NCI-H128 (cell line): Measurements from ENCODE around the gene ARG2.
A peak's percentile ranks its signal among the peaks of the same experiment; 100 is the strongest.
"Not testable (repeated sequence)": the region's sequence is repeated elsewhere in the genome, so short reads cannot be mapped to it uniquely, and the experiment has no call there.

ENCODE experiments used
- DNase-seq: peaks from one replicate; lab custom pipeline; 2025; ENCODE audit not compliant: unreplicated experiment; lab: John Stamatoyannopoulos, UW

The ARG2 gene

DNA sequence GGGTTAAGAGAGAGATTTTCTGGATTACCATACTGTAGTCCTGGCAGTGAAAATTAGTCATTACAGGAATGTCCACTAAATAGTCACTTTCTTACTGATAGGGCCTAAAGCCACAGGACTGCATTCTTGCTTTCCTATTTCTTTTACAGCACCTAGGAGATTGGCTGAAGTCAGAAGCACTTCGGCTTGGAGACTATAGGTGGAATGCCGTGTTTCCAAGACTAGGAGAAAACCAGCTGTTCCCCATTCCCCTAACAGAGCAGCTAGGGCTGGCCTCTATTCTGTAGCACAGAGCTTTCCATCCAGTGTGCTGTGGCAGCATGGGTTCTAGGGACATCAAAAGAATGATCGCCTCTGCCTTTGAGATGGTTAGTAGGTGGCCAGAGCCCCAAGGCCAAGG lies 34.7 kb upstream of the ARG2 start:
- DNase-seq = no peak

DNA sequence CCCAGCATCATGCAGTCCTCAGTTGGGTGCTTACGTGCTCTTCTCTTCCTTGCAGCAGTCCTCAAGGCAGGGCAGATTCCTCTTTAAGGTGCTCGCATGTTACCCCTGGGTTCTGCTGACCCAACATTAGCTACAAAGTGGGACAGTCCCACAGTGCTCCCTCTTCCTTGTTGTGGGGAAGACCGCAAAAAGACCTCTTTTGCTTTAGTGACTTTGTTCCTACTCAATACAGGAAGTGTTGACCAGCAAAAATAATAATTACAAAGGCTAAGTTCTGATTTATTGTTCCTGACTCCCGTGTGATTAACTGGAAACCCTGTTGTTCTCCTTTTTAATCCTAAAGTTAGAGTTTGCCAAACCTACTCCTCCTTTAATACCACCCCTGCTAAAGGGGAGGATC lies 33.4 kb upstream of the ARG2 start:
- no peak for DNase-seq

DNA sequence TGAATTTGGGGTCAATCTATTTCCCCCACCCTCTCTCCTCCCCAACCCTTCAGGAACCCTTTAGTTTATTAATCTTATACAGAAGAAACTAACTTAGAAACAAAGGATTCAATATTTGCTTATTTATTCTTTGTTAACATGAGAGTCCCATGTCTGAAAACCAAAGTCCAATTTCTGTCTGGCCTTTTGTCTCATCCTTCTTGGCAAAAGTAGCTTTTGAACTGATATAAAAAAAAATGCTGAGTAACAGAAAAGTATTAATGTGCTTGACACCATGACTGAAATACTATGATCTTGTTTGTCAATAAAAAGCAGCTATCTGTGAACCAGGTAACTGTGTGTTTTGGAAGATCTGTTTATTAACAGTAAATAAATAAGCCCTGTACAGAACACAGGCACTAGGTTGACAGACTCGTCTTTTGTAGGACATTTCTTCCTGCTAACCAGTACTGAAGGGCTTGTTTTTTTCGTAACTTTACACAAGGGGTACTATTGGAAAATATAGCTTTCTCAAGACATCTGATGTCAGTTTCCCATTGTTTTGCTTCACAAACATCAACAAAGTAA lies 30.4 kb upstream of the ARG2 start:
- no peak for DNase-seq

DNA sequence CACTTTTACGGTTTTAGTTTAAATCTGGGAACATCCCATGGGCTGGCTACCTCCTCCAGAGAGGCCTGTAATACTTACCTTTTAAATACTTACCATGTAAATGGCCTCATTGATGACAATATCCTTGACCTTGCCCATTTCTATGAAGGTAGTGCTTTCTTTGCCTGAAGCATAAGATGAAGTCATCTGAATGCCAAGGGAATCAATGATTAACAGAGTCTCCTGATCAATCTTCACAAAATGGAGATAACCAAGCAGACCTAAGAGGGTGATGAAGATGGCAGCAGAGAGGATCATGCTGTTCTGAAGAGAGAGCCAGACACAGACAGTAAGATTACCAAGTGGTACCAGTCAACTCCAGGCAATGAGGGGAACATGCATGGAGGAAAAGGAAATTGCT lies 26.1 kb upstream of the ARG2 start:
- not testable (repeated sequence) for DNase-seq

DNA sequence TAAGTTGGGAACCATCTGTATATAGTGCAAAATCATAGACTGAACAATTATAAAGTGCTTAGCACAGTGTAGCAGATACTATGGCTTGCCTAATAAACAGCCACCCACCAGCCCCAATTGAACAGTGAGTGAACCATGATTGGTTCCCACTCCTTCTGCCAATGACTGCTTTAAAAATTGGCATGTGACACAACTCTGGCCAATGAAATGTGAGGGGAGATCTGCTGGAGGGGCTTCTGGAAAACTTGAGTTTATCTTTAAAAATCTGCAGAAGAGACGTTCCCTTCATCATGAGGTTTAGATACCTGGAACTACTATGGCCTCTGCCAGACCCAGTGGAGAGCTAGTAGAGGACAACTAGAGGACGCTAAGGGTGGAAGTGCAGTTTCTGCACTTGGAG lies 24.3 kb upstream of the ARG2 start:
- no peak for DNase-seq

DNA sequence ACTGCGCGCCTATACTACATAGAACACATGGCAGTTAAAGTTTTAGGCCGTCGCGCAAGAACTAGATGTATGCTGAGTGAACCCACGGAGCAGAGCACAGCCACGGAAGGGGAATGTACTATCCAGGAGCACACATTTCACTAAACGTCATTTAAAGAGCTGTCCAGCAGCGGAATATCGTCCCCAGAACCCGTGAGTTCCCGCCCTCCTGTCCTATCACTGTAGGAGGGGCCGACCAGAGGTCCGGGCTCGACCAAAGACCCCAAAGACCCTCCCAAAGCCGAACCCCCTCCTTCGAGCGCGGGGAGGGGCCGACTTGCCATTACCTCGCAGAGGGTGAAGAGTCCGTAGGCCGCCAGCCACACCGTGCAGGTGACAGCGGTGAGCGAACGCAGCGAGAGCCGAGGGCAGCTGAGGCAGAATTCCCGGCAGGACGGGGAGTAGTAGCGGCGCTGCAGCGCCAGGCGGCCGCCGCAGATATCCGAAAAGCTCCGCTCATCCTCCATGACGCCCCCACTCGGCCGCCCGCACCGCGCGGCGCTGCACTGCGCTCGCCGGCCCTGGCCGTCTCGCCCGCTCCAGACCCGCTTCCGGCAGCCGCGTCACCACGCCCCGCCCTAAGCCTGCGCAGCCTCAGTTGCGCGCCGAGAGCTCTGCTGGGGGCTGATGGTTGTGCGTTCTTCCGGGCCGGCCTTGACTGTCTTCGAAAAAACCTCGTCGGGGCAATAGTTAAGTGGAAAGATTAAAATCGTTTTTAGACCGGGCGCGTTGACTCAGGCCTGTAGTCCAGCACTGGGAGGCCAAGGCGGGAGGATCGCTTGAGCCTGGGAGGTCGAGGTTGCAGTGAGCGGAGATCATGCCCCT lies 19.8 kb upstream of the ARG2 start, which contains the start of gene PIGH:
TSS of gene PIGH (minus strand) at position 571 of the 864 bp plus-strand sequence. CDS start at position 506, 65 bp downstream.
- peak; percentile 53 for DNase-seq

DNA sequence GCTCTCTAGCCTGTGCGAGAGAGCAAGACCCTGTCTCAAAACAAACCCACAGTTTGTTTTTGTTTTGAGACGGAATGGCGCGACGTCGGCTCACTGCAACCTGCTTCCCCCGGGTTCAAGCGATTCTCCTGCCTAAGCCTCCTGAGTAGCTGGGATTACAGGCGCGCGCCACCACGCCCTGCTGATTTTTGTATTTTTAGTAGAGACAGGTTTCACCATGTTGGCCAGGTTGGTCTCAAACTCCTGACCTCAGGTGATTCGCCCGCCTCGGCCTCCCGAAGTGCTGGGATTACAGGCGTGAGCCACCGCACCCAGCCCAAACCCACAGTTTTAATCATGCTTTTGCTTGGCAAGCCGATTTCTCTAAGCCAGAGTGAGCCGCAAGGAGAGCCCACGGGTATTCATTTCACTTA lies 19.2 kb upstream of the ARG2 start:
- DNase-seq = not testable (repeated sequence)

DNA sequence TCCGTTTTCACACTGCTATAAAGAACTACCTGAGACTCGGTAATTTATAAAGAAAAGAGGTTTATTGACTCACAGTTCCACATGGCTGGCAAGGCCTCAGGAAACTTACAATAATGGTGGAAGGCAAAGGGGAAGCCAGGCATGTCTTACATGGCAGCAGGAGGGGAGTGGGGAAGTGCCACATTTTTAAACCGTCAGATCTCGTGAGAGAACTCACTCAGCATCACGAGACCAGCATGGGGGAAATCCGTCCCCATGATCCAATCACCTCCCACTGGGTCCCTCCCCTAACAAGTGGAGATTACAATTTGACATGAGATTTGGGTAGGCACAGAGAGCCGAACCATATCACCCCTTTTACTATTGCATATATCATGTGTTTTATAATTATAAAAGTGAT lies 17.6 kb upstream of the ARG2 start:
- DNase-seq = no peak

DNA sequence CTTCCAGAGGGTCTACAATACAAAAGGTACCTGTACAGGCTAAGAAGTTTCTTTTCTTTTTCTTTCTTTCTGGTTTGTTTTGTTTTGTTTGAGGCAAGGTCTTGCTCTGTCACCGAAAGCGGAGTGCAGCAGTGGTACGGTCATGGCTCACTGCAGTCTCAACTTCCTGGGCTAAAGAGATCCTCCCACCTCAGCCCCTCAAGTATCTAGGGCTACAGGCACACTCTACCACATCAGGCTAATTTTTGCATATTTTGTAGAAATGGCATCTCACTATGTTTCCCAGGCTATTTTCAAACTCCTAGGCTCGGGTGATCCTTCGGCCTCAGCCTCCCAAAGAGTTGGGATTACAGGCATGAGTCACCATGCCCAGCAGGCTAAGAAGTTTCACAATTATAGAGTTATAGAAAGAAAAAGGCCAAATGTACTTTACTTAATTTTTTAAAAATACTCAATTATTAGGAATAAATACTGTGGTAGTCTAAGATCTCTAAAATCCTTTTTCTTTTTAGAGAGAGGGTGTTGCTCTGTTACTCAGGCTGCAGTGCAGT lies 16.6 kb upstream of the ARG2 start:
- DNase-seq = no peak

DNA sequence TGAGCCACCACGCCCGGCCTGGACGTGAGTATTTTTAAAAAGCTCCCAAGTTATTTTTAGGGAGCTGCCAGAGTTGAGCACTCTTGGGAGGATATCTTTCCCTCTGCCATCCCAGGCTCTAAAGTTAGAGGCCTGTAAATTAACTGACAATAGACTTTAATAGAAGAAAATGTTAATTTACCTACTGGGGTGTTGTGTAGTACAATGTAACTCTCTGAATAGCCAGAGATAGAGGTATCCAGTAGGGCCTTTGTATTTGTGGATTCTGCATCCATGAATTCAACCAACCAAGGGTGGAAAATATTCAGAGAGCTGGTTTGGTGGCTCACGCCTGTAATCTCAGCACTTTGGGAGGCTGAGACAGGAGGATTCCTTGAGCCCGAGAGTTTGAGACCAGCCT lies 12.1 kb upstream of the ARG2 start:
- DNase-seq = no peak

DNA sequence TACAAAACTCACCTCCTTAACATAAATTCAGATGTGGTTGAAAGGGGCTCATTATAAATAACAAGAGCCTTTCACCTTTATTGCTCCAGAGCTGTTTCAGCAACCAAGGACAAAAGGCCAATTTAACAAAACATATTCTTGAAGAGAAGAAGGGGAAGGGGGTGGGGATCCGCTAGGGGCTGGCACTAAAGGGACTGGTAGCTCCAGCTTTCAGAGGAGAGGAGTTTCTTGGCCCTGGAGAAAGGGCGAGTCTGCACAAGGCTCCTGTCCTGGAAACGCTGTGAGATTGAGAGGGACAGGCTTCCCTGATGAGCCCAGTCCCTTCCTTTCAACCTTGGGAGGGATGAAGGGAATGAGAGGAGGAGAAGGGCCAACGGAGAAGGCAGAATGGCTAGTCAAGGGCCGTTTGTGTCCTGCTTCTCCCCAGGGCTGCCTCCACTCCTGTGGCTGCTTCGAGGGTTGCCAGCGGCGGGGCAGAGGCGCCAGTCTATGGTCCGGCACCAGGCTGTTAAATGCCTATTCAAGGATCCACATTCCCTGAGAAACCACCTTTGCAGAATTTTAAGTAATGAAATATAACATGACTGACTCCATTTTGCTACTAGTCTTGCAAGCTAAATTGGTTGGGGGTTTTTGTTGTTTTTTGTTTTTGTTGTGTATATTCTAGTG lies 9.9 kb upstream of the ARG2 start:
- no peak for DNase-seq

DNA sequence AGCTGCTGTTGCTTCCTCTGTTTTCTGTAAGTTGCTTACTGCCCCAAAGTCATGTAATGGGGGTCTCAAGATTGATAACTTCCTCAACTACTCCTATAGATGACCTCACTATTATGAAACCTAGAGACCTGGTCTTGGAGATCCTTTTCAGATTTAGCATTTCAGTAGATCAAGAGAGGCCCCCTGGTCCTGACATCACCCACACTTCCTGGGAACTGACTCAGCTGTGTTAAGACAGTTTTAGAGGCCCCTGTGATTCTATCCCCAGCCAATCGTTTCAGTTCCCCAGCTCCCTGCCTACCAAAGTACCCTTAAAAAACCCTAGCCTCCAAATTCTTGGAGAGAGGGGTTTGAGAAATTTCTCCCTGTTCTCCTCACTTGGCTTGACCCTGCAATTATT lies 9.2 kb upstream of the ARG2 start:
- DNase-seq = no peak

DNA sequence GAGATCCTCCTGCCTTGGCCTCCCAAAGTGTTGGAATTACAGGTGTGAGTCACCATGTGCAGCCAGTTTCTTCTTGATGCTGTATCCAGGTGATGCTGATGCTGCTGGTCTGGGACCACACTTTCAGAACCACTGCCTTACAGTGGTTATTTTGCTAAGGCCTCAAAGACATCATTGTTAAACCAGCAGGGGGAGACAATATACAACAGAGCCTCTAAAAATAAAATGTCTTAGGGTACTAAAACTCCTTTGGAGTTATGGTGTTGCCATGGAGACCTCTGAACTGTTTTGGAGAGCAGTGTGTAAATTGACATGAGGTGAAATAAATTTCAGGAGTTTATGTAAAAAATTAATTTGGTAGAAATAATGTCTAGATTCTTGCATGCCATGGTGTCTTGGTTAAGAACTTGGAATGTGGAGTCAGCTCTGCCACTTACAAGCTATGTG lies 1.1 kb upstream of the ARG2 start:
- no peak for DNase-seq

DNA sequence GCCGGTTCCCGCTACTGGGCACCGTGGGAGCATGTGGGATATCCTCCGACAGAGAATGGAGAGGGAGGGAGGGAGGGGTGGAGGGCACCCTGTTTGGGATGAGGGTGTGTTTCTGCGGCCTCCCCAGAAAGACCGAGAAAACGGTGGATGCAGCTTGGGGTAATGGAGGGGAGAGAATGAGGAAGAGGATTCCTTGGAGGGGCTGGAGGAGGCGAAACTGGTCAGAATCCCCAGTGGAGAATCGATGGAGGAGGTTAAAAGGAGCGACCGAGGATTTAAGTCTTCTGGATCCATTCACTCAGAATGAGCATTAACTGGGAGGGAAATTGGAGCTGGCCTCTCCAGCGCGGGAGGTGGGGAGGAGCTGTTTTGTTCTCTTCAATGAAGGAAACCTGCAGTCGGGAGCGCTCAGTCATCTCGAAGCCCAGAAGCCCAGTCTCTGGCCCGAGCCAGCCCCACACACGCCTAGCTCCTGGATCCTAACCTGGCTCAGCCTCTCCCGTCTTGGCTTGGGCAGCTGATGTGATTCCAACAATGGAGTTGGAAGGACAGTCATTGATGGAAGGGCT lies 581 bp downstream of the ARG2 start:
- DNase-seq = peak; percentile 17

DNA sequence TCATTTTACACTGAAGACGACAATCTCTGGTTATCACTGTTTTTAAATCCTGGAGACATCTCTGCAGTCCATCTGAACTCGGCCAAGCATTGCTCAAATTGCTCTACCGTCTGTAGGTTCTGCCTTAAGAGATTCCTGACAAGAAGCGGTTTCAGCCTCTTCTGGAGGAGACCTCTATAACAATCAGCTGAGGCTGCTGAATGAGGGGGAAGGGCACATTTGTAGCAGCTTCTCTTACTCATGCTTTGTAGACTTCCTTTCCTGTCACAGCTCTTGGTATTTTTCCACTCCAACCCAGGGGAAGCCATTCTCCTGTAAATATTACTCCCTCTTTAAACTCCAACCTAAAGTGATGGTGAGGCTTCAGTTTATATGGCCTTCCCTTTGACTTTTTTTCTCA lies 3.0 kb downstream of the ARG2 start:
- no peak for DNase-seq

DNA sequence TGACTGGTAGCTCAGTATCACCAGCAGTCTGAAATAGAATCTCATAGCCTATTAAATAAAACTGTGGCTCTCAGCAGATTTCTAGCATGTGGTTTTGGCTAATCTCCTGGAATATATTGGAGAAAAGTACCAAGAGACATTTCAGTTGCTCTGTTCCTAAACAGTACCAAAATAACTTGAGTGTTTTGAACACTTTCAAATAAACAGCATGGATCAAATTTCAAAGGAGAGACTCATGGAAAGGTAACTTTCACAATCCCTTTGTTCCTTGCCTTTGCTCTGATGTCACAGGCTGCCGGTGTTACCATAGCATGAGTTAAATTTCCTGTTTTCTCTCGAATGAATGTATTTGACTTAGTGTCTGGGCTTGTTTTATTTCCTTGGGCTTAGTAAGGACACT lies 3.4 kb downstream of the ARG2 start:
- no peak for DNase-seq

DNA sequence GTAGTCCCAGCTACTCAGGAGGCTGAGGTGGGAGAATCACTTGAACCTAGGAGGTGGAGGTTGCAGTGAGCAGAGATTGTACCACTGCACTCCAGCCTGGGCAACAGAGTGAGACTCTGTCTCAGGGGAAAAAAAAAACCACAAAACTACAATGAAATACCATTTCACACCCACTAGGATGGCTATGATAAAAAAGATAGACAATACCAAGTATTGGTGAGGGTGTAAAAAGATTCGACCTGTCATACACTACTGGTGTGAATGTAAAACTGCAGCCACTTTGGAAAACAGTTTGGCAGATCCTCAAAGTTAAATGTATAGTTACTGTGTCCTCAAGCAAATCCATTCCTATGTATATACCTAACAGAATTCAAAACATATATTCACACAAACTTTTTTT lies 6.4 kb downstream of the ARG2 start:
- not testable (repeated sequence) for DNase-seq

DNA sequence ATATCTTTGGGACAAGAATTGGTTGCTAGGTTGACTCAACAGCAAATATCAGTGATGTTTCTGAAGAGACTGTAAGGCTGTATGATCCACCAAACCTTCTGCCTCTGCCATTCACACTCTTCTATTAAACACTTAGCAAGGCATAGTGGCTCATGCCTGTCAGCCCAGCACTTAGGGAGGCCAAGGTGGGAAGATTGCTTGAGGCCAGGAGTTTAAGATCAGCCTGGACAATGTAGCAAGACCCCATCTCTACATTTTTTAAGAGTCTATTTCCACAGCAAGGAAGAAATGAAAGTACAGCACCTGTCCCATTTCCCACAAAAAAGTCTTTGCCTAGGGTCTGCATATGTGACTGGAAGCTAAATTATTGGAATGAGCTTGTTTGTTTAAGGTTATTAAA lies 7.8 kb downstream of the ARG2 start:
- DNase-seq = no peak

DNA sequence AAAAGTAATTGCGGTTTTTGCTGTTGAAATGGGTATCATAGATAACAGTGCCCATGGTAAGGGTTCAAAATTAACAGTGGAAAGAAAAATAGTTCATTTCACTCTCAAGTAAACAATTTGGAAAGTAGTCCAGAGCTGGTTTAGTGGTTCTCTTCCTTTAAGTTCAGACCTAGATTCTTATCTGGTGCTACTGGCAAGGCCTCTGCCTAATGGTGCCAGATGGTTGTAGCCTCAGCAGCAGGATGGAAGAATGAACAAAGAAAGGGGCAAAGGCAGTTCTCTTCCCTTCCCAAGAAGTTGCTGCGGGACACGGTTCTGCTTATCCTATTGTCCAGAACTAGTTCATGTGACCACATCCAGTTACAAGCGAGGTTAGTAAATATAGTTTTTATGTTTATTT lies 10.5 kb downstream of the ARG2 start:
- DNase-seq = no peak

DNA sequence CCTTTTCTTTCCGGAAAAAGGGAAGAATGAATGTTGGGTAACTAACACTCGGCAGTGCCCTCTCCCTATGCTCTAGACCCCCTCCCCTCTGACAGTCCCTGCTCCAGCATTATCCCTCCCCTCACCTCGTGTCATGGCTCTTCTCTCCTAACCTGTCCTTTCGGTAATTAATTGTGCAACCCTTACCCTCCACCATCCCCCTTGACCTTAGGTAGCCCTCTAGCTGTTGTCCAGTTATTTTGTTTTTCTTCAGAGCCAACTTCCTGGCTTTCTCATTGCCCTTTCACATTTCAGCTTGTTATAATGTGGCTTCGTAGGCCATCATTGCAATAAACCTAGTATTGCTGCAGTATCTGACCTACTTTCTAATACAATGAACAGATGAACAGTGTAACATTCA lies 11.2 kb downstream of the ARG2 start:
- no peak for DNase-seq

DNA sequence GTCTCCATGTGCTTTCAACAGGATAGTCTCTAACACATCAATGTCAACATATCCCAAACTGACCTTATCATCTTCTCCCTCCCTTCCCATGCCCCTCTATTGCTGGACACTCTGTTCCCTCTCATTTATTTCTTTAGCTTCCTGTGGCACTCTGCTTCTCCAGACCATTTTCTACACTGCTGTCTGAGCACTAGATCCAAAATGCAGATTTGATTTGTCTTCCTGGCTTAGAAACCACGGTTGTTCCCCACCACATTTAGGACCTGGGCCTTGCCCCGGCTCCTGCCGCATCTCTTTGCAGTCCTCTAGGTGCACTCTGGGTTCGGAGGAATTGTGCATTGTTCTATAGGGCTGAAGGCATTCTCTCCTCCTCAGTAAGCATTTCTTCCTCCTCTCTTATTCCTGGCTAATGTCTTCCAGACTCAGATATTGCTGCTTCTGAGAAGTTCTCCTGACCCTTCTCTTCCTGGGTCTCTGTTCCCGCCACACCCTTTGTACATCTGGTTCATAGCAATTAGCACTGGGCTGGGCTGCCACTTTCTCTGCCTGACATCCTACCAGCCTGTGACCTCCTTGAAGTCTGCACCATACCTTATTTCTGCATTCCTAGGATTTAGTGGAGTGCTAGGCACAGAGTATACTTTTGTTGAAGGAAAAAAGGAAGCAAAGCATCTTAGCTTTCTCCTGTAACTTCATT lies 13.9 kb downstream of the ARG2 start:
- DNase-seq = no peak
